ENCODE results near the gene CLOCK. TPM values are rescaled to one million over a fixed set of nuclear protein-coding genes. Genes with fewer than 3 reads are reported as not detected.

The CLOCK gene
- total RNA-seq, 4 donors from 2014 or later: 21.9 to 60.7 (median 34.2) TPM

- peaks cover 0 to 23% of the 10 kb centered on the region in 2 donors for H3K36me3 ChIP-seq
- DNase-seq (no peak), ATAC-seq (no peak)
- no peaks in the 10 kb centered on the region for H3K9me3 ChIP-seq
- in situ Hi-C loops (cut with MboI; ENCODE audit: low sequenced_read_pairs in 4 of 4): loop anchor here in 1 of 4 donors (25.0 kb wide), 1 partner anchor 455 kb away; the partner anchor contains the start of gene EXOC1
- peaks cover 0 to 16% of the 10 kb centered on the region in 2 donors for H3K4me1 ChIP-seq
- no peak for TF ChIP-seq POLR2A (IDR thresholded peaks at IDR 0.05)
- intact Hi-C loops (cut with DNase I; ENCODE audit: low total_unique reads): no loop called here
- no peak overlapping the region for H3K4me3 ChIP-seq
- no peak overlapping the region for H3K27ac ChIP-seq
- no peaks in the 10 kb centered on the region for H3K27me3 ChIP-seq
These were observed 138.9 kb downstream of the CLOCK start for GRCh38 chr4:55407764-55408163.

GRCh38 chr4:55407119-55407518 lies 139.6 kb downstream of the CLOCK start:
- in situ Hi-C loops (cut with MboI; ENCODE audit: low sequenced_read_pairs in 4 of 4): loop anchor here in 1 of 4 donors (25.0 kb wide), 1 partner anchor 455 kb away; the partner anchor contains the start of gene EXOC1

GRCh38 chr4:55406545-55406944 lies 140.2 kb downstream of the CLOCK start:
- TF ChIP-seq CTCF (IDR thresholded peaks at IDR 0.05 in 4 of 5, conservative IDR thresholded peaks at IDR 0.05 in 1 of 5): no peak
- no peak for TF ChIP-seq POLR2A (IDR thresholded peaks at IDR 0.05)
- H3K9me3 ChIP-seq: no peaks in the 10 kb centered on the region
- no peak overlapping the region for H3K27ac ChIP-seq
- no peak for ATAC-seq
- no peak overlapping the region for H3K4me3 ChIP-seq
- peaks cover 0 to 23% of the 10 kb centered on the region in 2 donors for H3K36me3 ChIP-seq
- H3K4me1 ChIP-seq: peaks cover 0 to 16% of the 10 kb centered on the region in 2 donors
- DNase-seq: no peak
- no peaks in the 10 kb centered on the region for H3K27me3 ChIP-seq
- in situ Hi-C loops (cut with MboI; ENCODE audit: low sequenced_read_pairs in 4 of 4) (loop anchor here in 1 of 4 donors (25.0 kb wide), 1 partner anchor 456 kb away; the partner anchor contains the start of gene EXOC1), intact Hi-C loops (cut with DNase I; ENCODE audit: low total_unique reads) (no loop called here)

More at GRCh38 chr4:55407119-55407518, 139.6 kb downstream of the CLOCK start:
- peaks cover 0 to 16% of the 10 kb centered on the region in 2 donors for H3K4me1 ChIP-seq
- ATAC-seq: no peak
- H3K36me3 ChIP-seq: peaks cover 0 to 23% of the 10 kb centered on the region in 2 donors
- intact Hi-C loops (cut with DNase I; ENCODE audit: low total_unique reads): no loop called here
- no peak overlapping the region for H3K4me3 ChIP-seq
- TF ChIP-seq CTCF (IDR thresholded peaks at IDR 0.05 in 4 of 5, conservative IDR thresholded peaks at IDR 0.05 in 1 of 5) (no peak), POLR2A (IDR thresholded peaks at IDR 0.05) (no peak)
- H3K27ac ChIP-seq: no peak overlapping the region
- no peaks in the 10 kb centered on the region for H3K27me3 ChIP-seq
- DNase-seq: no peak
- no peaks in the 10 kb centered on the region for H3K9me3 ChIP-seq

GRCh38 chr4:55405073-55405472 lies 141.6 kb downstream of the CLOCK start:
- no peak for ATAC-seq
- Histone ChIP-seq H3K27ac (no peak overlapping the region), H3K4me1 (peaks cover 0 to 15% of the 10 kb centered on the region in 2 donors), H3K27me3 (no peaks in the 10 kb centered on the region), H3K4me3 (no peak overlapping the region), H3K36me3 (peaks cover 0 to 23% of the 10 kb centered on the region in 2 donors), H3K9me3 (no peaks in the 10 kb centered on the region)
- intact Hi-C loops (cut with DNase I; ENCODE audit: low total_unique reads) (no loop called here), in situ Hi-C loops (cut with MboI; ENCODE audit: low sequenced_read_pairs in 4 of 4) (loop anchor here in 1 of 4 donors (25.0 kb wide), 1 partner anchor 457 kb away; the partner anchor contains the start of gene EXOC1)
- no peak for DNase-seq
- TF ChIP-seq CTCF (IDR thresholded peaks at IDR 0.05 in 4 of 5, conservative IDR thresholded peaks at IDR 0.05 in 1 of 5): no peak
- no peak for TF ChIP-seq POLR2A (IDR thresholded peaks at IDR 0.05)

GRCh38 chr4:55399581-55399980 lies 147.1 kb downstream of the CLOCK start:
- no peak for ATAC-seq
- no peaks in the 10 kb centered on the region for H3K27me3 ChIP-seq
- no peak overlapping the region for H3K27ac ChIP-seq
- H3K4me1 ChIP-seq: peaks cover 32 to 39% of the 10 kb centered on the region in 2 donors
- no peak overlapping the region for H3K4me3 ChIP-seq
- H3K36me3 ChIP-seq: peaks cover 0 to 1% of the 10 kb centered on the region in 2 donors
- H3K9me3 ChIP-seq: no peaks in the 10 kb centered on the region
- TF ChIP-seq POLR2A (IDR thresholded peaks at IDR 0.05) (no peak), CTCF (IDR thresholded peaks at IDR 0.05 in 4 of 5, conservative IDR thresholded peaks at IDR 0.05 in 1 of 5) (no peak)
- in situ Hi-C loops (cut with MboI; ENCODE audit: low sequenced_read_pairs in 4 of 4): loop anchor here in 1 of 4 donors (10.0 kb wide), 2 partner anchors 55 to 145 kb away; partner anchors contain the start of genes CLOCK and SRD5A3
- intact Hi-C loops (cut with DNase I; ENCODE audit: low total_unique reads): loop anchor here (5.0 kb wide), 2 partner anchors 453 to 468 kb away; partner anchors contain the start of gene EXOC1
- no peak for DNase-seq
